ENCODE results near the gene RERE. TPM values are rescaled to one million over a fixed set of nuclear protein-coding genes. Genes with fewer than 3 reads are reported as not detected.

Gene RERE
- total RNA-seq, 1 donor, result 55.0 TPM

DNA sequence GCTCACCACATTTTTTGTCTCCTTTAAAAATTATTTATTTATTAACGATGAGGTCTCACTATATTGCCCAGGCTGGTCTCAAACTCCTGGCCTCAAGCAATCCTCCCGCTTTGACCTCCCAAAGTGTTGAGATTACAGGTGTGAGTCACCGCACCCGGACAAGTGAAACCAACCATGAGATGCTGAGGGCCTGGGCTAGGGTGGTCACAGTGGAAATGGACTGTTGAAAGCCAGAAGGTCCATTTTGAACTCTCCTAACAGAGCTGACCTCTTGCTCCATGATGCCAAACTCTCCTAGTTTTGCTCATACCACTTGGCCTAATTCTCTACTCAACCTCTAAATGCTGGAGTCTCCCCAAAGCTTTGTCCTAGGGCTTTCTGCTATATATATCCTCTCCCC is 390.4 kb downstream of the RERE start:
- no peak for DNase-seq (ENCODE audit: insufficient read length, low spot score, missing footprints)
- H4K20me1 ChIP-seq (ENCODE audit: insufficient read depth, low read length), result peaks cover 2% of the 10 kb centered on the region
- H3K36me3 ChIP-seq (ENCODE audit: insufficient read depth, low read length), result no peaks in the 10 kb centered on the region
- peaks cover 44% of the 10 kb centered on the region for H3K79me2 ChIP-seq (ENCODE audit: insufficient read depth, low read length)
- H3K4me3 ChIP-seq (ENCODE audit: insufficient read depth, low read length), result no peak overlapping the region
- H3K27me3 ChIP-seq (ENCODE audit: insufficient read depth, low read length), result no peaks in the 10 kb centered on the region
- H3K27ac ChIP-seq (ENCODE audit: low read depth, low read length), result no peak overlapping the region
- H2AFZ ChIP-seq (ENCODE audit: low read length), result no peak overlapping the region
- H3K4me1 ChIP-seq (ENCODE audit: insufficient read depth, low read length), result peaks cover 12% of the 10 kb centered on the region
- no peaks in the 10 kb centered on the region for H3K9me3 ChIP-seq (ENCODE audit: low read depth, low read length)
- no peak overlapping the region for H3K4me2 ChIP-seq (ENCODE audit: insufficient read depth, low read length)
- TF ChIP-seq, protein P1, sequence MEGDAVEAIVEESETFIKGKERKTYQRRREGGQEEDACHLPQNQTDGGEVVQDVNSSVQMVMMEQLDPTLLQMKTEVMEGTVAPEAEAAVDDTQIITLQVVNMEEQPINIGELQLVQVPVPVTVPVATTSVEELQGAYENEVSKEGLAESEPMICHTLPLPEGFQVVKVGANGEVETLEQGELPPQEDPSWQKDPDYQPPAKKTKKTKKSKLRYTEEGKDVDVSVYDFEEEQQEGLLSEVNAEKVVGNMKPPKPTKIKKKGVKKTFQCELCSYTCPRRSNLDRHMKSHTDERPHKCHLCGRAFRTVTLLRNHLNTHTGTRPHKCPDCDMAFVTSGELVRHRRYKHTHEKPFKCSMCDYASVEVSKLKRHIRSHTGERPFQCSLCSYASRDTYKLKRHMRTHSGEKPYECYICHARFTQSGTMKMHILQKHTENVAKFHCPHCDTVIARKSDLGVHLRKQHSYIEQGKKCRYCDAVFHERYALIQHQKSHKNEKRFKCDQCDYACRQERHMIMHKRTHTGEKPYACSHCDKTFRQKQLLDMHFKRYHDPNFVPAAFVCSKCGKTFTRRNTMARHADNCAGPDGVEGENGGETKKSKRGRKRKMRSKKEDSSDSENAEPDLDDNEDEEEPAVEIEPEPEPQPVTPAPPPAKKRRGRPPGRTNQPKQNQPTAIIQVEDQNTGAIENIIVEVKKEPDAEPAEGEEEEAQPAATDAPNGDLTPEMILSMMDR (IDR thresholded peaks at IDR 0.05; ENCODE audit: extremely low read depth, low read depth, low read length), result no peak

DNA sequence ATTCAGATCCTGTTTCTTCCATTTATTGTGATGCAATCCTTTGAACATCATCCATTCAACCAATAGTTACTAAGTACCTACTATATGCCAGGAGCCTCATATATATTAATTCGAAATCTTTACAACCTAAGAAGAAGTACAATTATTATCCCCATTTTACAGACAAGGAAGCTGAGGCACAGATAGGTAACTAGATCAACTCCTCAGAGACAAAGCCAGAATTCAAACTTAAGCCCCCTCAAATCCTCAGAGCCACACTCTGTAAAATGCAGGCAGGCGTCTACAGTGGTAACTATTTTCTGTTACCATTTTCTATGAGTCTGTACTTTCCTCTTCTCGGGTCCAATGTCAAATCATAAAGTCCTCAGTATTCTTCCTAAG is 391.7 kb downstream of the RERE start:
- Histone ChIP-seq H2AFZ (ENCODE audit: low read length) (no peak overlapping the region), H4K20me1 (ENCODE audit: insufficient read depth, low read length) (peaks cover under 1% of the 10 kb centered on the region), H3K4me2 (ENCODE audit: insufficient read depth, low read length) (no peak overlapping the region)

DNA sequence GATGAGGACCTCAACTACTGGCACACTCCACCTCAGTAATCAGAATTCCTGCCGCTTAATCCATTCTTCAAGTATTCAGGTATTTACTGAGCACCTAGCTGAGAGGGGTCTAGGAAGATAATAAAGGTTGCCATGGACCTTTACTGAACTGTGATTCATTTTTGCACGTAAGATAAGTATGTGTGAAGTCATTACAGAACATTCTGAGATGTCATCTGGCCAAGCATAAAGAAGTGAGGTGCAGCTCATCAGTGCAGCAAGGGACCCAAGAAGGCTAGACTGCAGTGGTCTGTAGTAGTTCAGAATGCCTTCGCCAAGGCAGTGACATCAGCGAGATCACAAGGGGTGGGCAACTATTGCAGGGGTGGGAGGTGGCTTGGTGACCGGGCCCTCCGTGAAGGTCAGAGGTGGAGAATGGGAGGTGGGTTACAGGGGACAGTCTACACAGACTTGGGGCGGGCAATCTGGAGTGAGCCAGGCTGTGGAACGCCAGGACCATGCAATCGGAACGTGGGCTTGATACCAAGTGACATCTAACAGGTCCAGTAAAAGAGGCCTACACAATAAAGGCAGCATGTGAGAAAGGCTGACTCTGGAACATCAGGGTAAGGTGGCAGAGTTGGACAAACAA is 392.2 kb downstream of the RERE start:
- Histone ChIP-seq H3K4me1 (ENCODE audit: insufficient read depth, low read length) (peaks cover 28% of the 10 kb centered on the region), H3K27ac (ENCODE audit: low read depth, low read length) (peak overlapping the region; percentile 76)

More for the DNA sequence above, 391.7 kb downstream of the RERE start:
- no peak overlapping the region for H3K27ac ChIP-seq (ENCODE audit: low read depth, low read length)
- no peaks in the 10 kb centered on the region for H3K9me3 ChIP-seq (ENCODE audit: low read depth, low read length)
- DNase-seq (ENCODE audit: insufficient read length, low spot score, missing footprints), result peak; percentile 71
- H3K79me2 ChIP-seq (ENCODE audit: insufficient read depth, low read length), result peaks cover 56% of the 10 kb centered on the region
- TF ChIP-seq, protein P1 (IDR thresholded peaks at IDR 0.05; ENCODE audit: extremely low read depth, low read depth, low read length), result no peak
- no peaks in the 10 kb centered on the region for H3K27me3 ChIP-seq (ENCODE audit: insufficient read depth, low read length)
- H3K36me3 ChIP-seq (ENCODE audit: insufficient read depth, low read length), result peaks cover 4% of the 10 kb centered on the region
- no peak overlapping the region for H3K4me3 ChIP-seq (ENCODE audit: insufficient read depth, low read length)
- H3K4me1 ChIP-seq (ENCODE audit: insufficient read depth, low read length), result peaks cover 23% of the 10 kb centered on the region

DNA sequence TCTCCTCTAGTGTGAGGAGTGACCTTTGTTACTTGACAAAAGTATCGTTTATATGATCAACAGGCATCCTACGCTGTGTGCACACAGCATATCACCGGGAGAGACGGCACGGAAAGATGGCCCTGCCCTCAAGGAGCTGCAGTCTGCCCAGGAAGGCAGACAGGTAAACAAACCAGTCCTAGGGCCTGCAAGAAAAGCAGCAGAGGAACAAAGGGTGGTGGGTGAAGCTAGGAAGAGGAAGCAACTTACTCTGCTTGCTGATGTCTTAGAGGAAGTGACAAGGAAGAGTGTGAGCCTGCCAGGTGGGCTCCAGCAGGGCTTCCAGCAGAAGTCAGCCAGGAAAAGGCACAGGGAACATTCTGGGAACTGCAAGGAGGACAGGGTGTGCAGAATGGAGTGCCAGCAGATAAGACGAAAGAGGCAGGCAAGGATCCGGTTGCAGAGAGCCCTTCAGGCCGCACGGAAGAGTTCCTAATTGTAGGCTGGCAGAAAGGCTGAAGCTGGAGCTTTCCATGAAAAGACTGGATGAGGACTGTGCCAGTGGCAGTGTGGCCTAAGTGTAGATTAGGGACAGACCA is 392.8 kb downstream of the RERE start:
- Histone ChIP-seq H3K4me2 (ENCODE audit: insufficient read depth, low read length) (peak overlapping the region; percentile 90), H3K4me1 (ENCODE audit: insufficient read depth, low read length) (peaks cover 35% of the 10 kb centered on the region), H3K4me3 (ENCODE audit: insufficient read depth, low read length) (peak overlapping the region; percentile 81), H3K27me3 (ENCODE audit: insufficient read depth, low read length) (no peaks in the 10 kb centered on the region), H3K36me3 (ENCODE audit: insufficient read depth, low read length) (peaks cover 14% of the 10 kb centered on the region), H2AFZ (ENCODE audit: low read length) (peak overlapping the region; percentile 77), H3K9me3 (ENCODE audit: low read depth, low read length) (no peaks in the 10 kb centered on the region), H3K79me2 (ENCODE audit: insufficient read depth, low read length) (peaks cover 62% of the 10 kb centered on the region), H4K20me1 (ENCODE audit: insufficient read depth, low read length) (peaks cover 12% of the 10 kb centered on the region), H3K27ac (ENCODE audit: low read depth, low read length) (peak overlapping the region; percentile 76)
- TF ChIP-seq, protein P1 (IDR thresholded peaks at IDR 0.05; ENCODE audit: extremely low read depth, low read depth, low read length), result no peak
- no peak for DNase-seq (ENCODE audit: insufficient read length, low spot score, missing footprints)

More for the DNA sequence above, 392.2 kb downstream of the RERE start:
- H3K4me2 ChIP-seq (ENCODE audit: insufficient read depth, low read length), result no peak overlapping the region
- peak; percentile 76 for DNase-seq (ENCODE audit: insufficient read length, low spot score, missing footprints)
- H3K79me2 ChIP-seq (ENCODE audit: insufficient read depth, low read length), result peaks cover 56% of the 10 kb centered on the region
- peaks cover 7% of the 10 kb centered on the region for H3K36me3 ChIP-seq (ENCODE audit: insufficient read depth, low read length)
- no peak overlapping the region for H2AFZ ChIP-seq (ENCODE audit: low read length)
- H3K27me3 ChIP-seq (ENCODE audit: insufficient read depth, low read length), result no peaks in the 10 kb centered on the region
- H4K20me1 ChIP-seq (ENCODE audit: insufficient read depth, low read length), result peaks cover 6% of the 10 kb centered on the region
- H3K4me3 ChIP-seq (ENCODE audit: insufficient read depth, low read length), result no peak overlapping the region
- TF ChIP-seq, protein P1 (IDR thresholded peaks at IDR 0.05; ENCODE audit: extremely low read depth, low read depth, low read length), result no peak
- H3K9me3 ChIP-seq (ENCODE audit: low read depth, low read length), result no peaks in the 10 kb centered on the region

All from osteoblast (primary cell).